ENCODE measurements around the gene C16orf87. TPM values are rescaled to one million over a fixed set of nuclear protein-coding genes. Genes with fewer than 3 reads are reported as not detected.

C16orf87 gene
- total RNA-seq, 2 donors from 2014 or later: 6.9 to 8.8 TPM

DNA sequence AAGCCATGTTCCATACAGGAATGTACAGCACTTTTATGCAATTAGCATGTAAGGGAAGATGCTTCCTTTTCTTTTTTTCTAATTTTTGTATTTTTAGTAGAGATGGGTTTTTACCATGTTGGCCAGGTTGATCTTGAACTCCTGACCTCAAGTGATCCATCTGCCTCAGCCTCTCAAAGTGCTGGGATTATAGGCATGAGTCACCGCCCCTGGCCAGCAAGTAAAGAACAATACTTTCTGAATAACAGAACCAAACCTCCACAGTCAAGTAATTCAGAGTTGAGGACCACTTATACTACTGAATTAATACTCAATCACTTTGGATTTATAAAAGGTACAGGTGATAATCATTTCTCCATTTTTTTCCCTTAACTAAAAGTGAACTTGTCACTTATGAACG lies 13.0 kb downstream of the C16orf87 start:
- H3K4me3 ChIP-seq: no peak overlapping the region
- no peak overlapping the region for H3K27ac ChIP-seq
- no peaks in the 10 kb centered on the region for H3K9me3 ChIP-seq
- TF ChIP-seq, protein P1, sequence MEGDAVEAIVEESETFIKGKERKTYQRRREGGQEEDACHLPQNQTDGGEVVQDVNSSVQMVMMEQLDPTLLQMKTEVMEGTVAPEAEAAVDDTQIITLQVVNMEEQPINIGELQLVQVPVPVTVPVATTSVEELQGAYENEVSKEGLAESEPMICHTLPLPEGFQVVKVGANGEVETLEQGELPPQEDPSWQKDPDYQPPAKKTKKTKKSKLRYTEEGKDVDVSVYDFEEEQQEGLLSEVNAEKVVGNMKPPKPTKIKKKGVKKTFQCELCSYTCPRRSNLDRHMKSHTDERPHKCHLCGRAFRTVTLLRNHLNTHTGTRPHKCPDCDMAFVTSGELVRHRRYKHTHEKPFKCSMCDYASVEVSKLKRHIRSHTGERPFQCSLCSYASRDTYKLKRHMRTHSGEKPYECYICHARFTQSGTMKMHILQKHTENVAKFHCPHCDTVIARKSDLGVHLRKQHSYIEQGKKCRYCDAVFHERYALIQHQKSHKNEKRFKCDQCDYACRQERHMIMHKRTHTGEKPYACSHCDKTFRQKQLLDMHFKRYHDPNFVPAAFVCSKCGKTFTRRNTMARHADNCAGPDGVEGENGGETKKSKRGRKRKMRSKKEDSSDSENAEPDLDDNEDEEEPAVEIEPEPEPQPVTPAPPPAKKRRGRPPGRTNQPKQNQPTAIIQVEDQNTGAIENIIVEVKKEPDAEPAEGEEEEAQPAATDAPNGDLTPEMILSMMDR (IDR thresholded peaks at IDR 0.05): no peak
- no peaks in the 10 kb centered on the region for H3K27me3 ChIP-seq (replicated peaks; ENCODE audit: insufficient read depth)
- ATAC-seq (ENCODE audit: insufficient number of reproducible peaks, low FRiP score, low read depth): no peak
- H3K4me1 ChIP-seq (ENCODE audit: control insufficient read depth in 1 of 2, low read depth in 2 of 2): peaks cover 5 to 10% of the 10 kb centered on the region in 2 donors
- H3K36me3 ChIP-seq: no peaks in the 10 kb centered on the region
- DNase-seq (ENCODE audit: low spot score): no peak

DNA sequence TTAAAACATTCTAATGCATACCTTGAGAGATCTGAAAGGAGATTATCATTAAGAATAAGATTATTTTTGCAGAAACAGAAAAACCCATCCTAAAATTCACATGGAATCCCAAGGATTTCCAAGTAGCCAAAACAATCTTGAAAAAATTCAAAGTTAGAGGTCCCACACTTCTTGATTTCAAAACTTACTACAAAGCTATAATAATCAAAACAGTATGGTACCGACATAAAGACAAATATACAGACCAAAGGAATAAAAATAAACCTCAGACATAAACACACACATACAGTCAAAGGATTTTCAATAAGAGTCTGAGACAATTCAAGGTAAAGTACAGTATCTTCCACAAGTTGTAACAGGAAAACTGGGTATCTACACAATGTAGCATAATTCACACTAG lies 16.2 kb downstream of the C16orf87 start:
- Histone ChIP-seq H3K9me3 (no peaks in the 10 kb centered on the region), H3K4me1 (ENCODE audit: control insufficient read depth in 1 of 2, low read depth in 2 of 2) (peaks cover 3 to 11% of the 10 kb centered on the region in 2 donors), H3K27ac (no peak overlapping the region), H3K4me3 (no peak overlapping the region), H3K36me3 (no peaks in the 10 kb centered on the region), H3K27me3 (replicated peaks; ENCODE audit: insufficient read depth) (no peaks in the 10 kb centered on the region)
- TF ChIP-seq, protein P1 (IDR thresholded peaks at IDR 0.05): no peak
- DNase-seq (ENCODE audit: low spot score) (no peak), ATAC-seq (ENCODE audit: insufficient number of reproducible peaks, low FRiP score, low read depth) (no peak)

DNA sequence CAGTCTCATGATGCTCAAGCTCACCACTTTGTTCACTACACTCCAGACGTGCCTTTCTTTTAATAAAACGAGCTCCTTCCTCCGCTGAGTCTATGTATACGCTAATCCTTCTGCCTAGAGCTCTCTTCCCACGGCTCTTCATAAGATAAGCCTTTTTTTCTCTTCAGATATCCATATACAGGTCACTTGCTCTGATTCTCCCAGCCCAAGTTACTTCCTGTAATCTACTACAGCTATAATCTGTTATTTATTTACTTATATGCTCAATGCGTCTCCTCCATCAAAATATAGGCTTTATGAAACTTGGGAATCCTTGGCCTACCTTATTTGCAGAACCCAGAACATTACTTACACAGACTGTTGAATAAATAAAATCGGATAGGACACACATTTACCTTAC lies 17.4 kb downstream of the C16orf87 start:
- no peak overlapping the region for H3K4me3 ChIP-seq
- H3K27me3 ChIP-seq (replicated peaks; ENCODE audit: insufficient read depth): no peaks in the 10 kb centered on the region
- no peak overlapping the region for H3K27ac ChIP-seq
- ATAC-seq (ENCODE audit: insufficient number of reproducible peaks, low FRiP score, low read depth) (no peak), DNase-seq (ENCODE audit: low spot score) (no peak)
- no peaks in the 10 kb centered on the region for H3K36me3 ChIP-seq
- peaks cover 8 to 17% of the 10 kb centered on the region in 2 donors for H3K4me1 ChIP-seq (ENCODE audit: control insufficient read depth in 1 of 2, low read depth in 2 of 2)
- H3K9me3 ChIP-seq: no peaks in the 10 kb centered on the region
- TF ChIP-seq, protein P1 (IDR thresholded peaks at IDR 0.05): no peak

DNA sequence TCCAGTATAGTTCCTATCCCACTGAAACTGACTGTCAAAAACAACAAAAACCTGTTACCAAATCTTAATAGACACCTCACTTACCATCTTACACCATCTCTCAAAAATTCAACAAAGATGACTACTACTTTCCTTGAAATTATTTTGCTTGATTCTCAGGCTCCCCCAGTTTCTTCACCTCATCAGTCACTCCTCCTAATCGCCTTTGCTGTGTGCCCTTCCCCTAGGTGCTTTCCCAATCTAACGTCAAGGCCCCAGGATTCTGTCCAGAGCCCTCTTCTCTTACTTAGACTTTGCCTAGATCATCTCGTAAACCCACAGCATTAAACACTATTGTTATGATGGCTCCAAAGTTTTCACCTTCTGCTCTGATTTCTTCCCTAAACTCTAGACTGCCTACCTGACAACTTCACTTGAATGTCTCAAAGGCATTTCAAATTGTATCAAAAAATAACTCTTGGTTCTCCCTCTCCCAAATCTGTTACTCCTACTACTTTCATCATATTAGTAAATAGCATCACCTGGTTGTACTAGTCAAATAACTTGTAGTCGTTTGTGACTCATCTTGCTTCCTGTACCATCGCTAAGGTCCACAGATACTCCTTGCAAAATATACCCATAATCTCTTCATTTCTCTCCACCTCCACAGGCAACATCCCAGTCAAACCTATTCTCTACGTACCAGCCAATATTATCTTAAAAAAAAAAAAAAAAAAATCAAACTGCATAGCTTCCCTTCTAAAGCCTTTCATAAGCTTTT lies 18.0 kb downstream of the C16orf87 start:
- Histone ChIP-seq H3K27ac (no peak overlapping the region), H3K36me3 (no peaks in the 10 kb centered on the region), H3K27me3 (replicated peaks; ENCODE audit: insufficient read depth) (no peaks in the 10 kb centered on the region), H3K4me1 (ENCODE audit: control insufficient read depth in 1 of 2, low read depth in 2 of 2) (peaks cover 8 to 17% of the 10 kb centered on the region in 2 donors), H3K9me3 (no peaks in the 10 kb centered on the region), H3K4me3 (no peak overlapping the region)
- DNase-seq (ENCODE audit: low spot score) (no peak), ATAC-seq (ENCODE audit: insufficient number of reproducible peaks, low FRiP score, low read depth) (no peak)
- TF ChIP-seq, protein P1 (IDR thresholded peaks at IDR 0.05): no peak

DNA sequence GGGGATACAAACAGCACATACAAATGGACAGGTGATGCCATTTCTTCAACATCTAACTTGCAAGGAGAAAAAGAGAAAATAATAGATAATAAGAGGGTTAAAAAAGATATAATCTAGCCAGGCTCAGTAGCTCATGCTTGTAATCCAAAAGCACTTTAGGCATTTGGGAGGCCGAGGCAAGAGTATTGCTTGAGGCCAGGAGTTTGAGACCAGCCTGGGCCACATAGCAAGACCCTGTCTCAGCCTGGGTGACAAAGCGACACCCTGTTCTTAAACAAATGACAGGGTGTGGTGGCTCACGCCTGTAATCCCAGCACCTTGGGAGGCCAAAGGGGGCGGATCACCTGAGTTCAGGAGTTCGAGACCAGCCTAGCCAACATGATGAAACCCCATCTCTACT lies 19.3 kb downstream of the C16orf87 start:
- H3K9me3 ChIP-seq: no peaks in the 10 kb centered on the region
- no peak overlapping the region for H3K4me3 ChIP-seq
- ATAC-seq (ENCODE audit: insufficient number of reproducible peaks, low FRiP score, low read depth): no peak
- TF ChIP-seq, protein P1 (IDR thresholded peaks at IDR 0.05): no peak
- no peak for DNase-seq (ENCODE audit: low spot score)
- H3K27ac ChIP-seq: no peak overlapping the region
- no peaks in the 10 kb centered on the region for H3K36me3 ChIP-seq
- peaks cover 8 to 17% of the 10 kb centered on the region in 2 donors for H3K4me1 ChIP-seq (ENCODE audit: control insufficient read depth in 1 of 2, low read depth in 2 of 2)
- no peaks in the 10 kb centered on the region for H3K27me3 ChIP-seq (replicated peaks; ENCODE audit: insufficient read depth)
